Upper lobe of left lung (tissue), 6 donors: ENCODE data around the gene YWHAQ. TPM values are rescaled to one million over a fixed set of nuclear protein-coding genes. Genes with fewer than 3 reads are reported as not detected.
"Not testable (repeated sequence)": the region's sequence is repeated elsewhere in the genome, so short reads cannot be mapped to it uniquely, and the experiment has no call there.

ENCODE experiments used
- ATAC-seq, 2 donors: fragments of 200-7000 bp; cut with Tn5 transposase; one replicate each; pipeline ENCODE4 v1.9.1; 2022; ENCODE audit warnings: mild to moderate bottlenecking in 2 of 2, moderate library complexity in 2 of 2; ENCODE audit not compliant: low FRiP score in 2 of 2
- DNase-seq, 2 donors: peaks; one replicate each; pipeline ENCODE4 v3.0.0-alpha.2; 2019 to 2020
- H3K27ac ChIP-seq, 4 donors: fragments of 200-600 bp; sonication (generic); one replicate each; pipeline ENCODE4 v1.5.1; 2016 to 2019
- H3K27me3 ChIP-seq, 4 donors: fragments of 200-600 bp; sonication (generic); one replicate each; pipeline ENCODE4 v1.5.1; 2017 to 2019
- H3K36me3 ChIP-seq, 4 donors: fragments of 200-600 bp; sonication (generic); one replicate each; pipeline ENCODE4 v1.5.1; 2016 to 2019
- H3K4me1 ChIP-seq, 4 donors: fragments of 200-600 bp; sonication (generic); one replicate each; pipeline ENCODE4 v1.5.1; 2018 to 2019
- H3K4me3 ChIP-seq, 4 donors: fragments of 200-600 bp; sonication (generic); one replicate each; pipeline ENCODE4 v1.5.1; 2017 to 2019; ENCODE audit warnings: mild to moderate bottlenecking in 2 of 4, moderate library complexity in 1 of 4
- H3K9me3 ChIP-seq, 4 donors: fragments of 200-600 bp; sonication (generic); one replicate each; pipeline ENCODE4 v1.5.1; 2018 to 2019
- CTCF ChIP-seq, 6 experiments: fragments of 450-650 bp in 4 of 6; fragments of 200-600 bp in 2 of 6; sonication (generic) in 2 of 6; IDR thresholded peaks; one replicate each; pipeline ENCODE4 v1.5.1; 2016 to 2019; ENCODE audit warnings: antibody characterized with exemption in 6 of 6
- EP300 ChIP-seq, 4 donors: sonication (generic); formaldehyde crosslinking; IDR thresholded peaks; one replicate each; pipeline ENCODE4 v1.5.1; 2017; ENCODE audit warnings: antibody characterized with exemption in 4 of 4, control low read depth in 2 of 4
- POLR2A ChIP-seq, 4 donors: fragments of 450-650 bp; IDR thresholded peaks; one replicate each; pipeline ENCODE4 v1.5.1; 2016 to 2017; ENCODE audit warnings: antibody characterized with exemption in 4 of 4, mild to moderate bottlenecking in 2 of 4
- POLR2AphosphoS5 ChIP-seq, 2 donors: sonication (generic); formaldehyde crosslinking; IDR thresholded peaks; one replicate each; pipeline ENCODE4 v1.5.1; 2017; ENCODE audit warnings: antibody characterized with exemption in 2 of 2
- WGBS, 2 donors: methylation state at CpG; one replicate each; pipeline ENCODE4 v1.1.5; 2017 to 2018; 5-methylcytosine and 5-hydroxymethylcytosine counted together
- total RNA-seq, 6 donors: library from RNA; depleted of rRNA in 4 of 6; stranded (reverse); fragments of >200 nt in 4 of 6; gene quantifications; one replicate each; pipeline versions ENCODE4 v1.1.0 to v1.2.1, GENCODE V29; 2016 to 2021
- donor health status: DM: no; HTN: no; CAD: no; lungs with moderate emphysema.
- donor health status: DM: no; HTN: yes; CAD: no; lungs with severe emphysema.

YWHAQ gene
- total RNA-seq, 6 donors from 2014 or later, result 67.1 to 223 (median 176) TPM

GRCh38 chr2:9550859-9551391, 79.9 kb downstream of the YWHAQ start:
- not testable (repeated sequence) for H3K36me3 ChIP-seq, H3K4me3 ChIP-seq, H3K9me3 ChIP-seq, ATAC-seq, H3K27me3 ChIP-seq
- WGBS, 2 donors, result 63 to 73% methylated on average over 7 of the region's 7 CpGs
- DNase-seq, result peak in 1 of 2 donors; percentile 50
- Histone ChIP-seq H3K4me1 (peaks cover 65 to 78% (median 67%) of the 10 kb centered on the region in 4 donors), H3K27ac (peak overlapping the region; percentile 20 to 98 (median 61))
- TF ChIP-seq POLR2AphosphoS5 (IDR thresholded peaks at IDR 0.05), result peak in 1 of 2 donors; percentile 44

GRCh38 chr2:9549420-9549819, 81.4 kb downstream of the YWHAQ start:
- H3K27me3 ChIP-seq, result no peaks in the 10 kb centered on the region
- WGBS, 2 donors, result 84 to 90% methylated on average over 9 of the region's 9 CpGs
- TF ChIP-seq EP300 (IDR thresholded peaks at IDR 0.05) (no peak), CTCF (IDR thresholded peaks at IDR 0.05) (no peak), POLR2AphosphoS5 (IDR thresholded peaks at IDR 0.05) (no peak), POLR2A (IDR thresholded peaks at IDR 0.05) (no peak)
- no peaks in the 10 kb centered on the region for H3K36me3 ChIP-seq
- H3K27ac ChIP-seq, result peak overlapping the region; percentile 29 to 98 (median 52)
- ATAC-seq (no peak), DNase-seq (no peak)
- no peaks in the 10 kb centered on the region for H3K9me3 ChIP-seq
- peaks cover 67 to 80% (median 68%) of the 10 kb centered on the region in 4 donors for H3K4me1 ChIP-seq
- no peak overlapping the region for H3K4me3 ChIP-seq

GRCh38 chr2:9548506-9548905, 82.3 kb downstream of the YWHAQ start:
- DNase-seq (no peak), ATAC-seq (peak in 1 of 2 donors; percentile 26)
- H3K4me3 ChIP-seq, result no peak overlapping the region
- H3K27me3 ChIP-seq, result no peaks in the 10 kb centered on the region
- H3K27ac ChIP-seq, result peak overlapping the region; percentile 49 to 67 (median 53)
- no peaks in the 10 kb centered on the region for H3K36me3 ChIP-seq
- peaks cover 59 to 80% (median 63%) of the 10 kb centered on the region in 4 donors for H3K4me1 ChIP-seq
- TF ChIP-seq POLR2A (IDR thresholded peaks at IDR 0.05) (no peak), EP300 (IDR thresholded peaks at IDR 0.05) (no peak), CTCF (IDR thresholded peaks at IDR 0.05) (no peak), POLR2AphosphoS5 (IDR thresholded peaks at IDR 0.05) (no peak)
- no peaks in the 10 kb centered on the region for H3K9me3 ChIP-seq
- WGBS, 2 donors, result 72 to 75% methylated on average over 2 of the region's 2 CpGs

GRCh38 chr2:9547262-9547991, 83.4 kb downstream of the YWHAQ start:
- WGBS, 2 donors, result 88 to 89% methylated on average over 5 of the region's 5 CpGs

More at GRCh38 chr2:9547262-9547991, 83.4 kb downstream of the YWHAQ start:
- TF ChIP-seq EP300 (IDR thresholded peaks at IDR 0.05) (no peak), CTCF (IDR thresholded peaks at IDR 0.05) (no peak), POLR2AphosphoS5 (IDR thresholded peaks at IDR 0.05) (no peak), POLR2A (IDR thresholded peaks at IDR 0.05) (no peak)
- H3K27me3 ChIP-seq, result no peaks in the 10 kb centered on the region
- no peaks in the 10 kb centered on the region for H3K9me3 ChIP-seq
- peaks cover 0 to 5% (median 0%) of the 10 kb centered on the region in 4 donors for H3K36me3 ChIP-seq
- H3K4me1 ChIP-seq, result peaks cover 49 to 70% (median 56%) of the 10 kb centered on the region in 4 donors
- DNase-seq (no peak), ATAC-seq (no peak)
- H3K4me3 ChIP-seq, result no peak overlapping the region
- peak overlapping the region in 1 of 4 donors; percentile 67 for H3K27ac ChIP-seq
